Panc1 (cell line): ENCODE data around the gene SIGLEC11.

Source experiments
- CTCF ChIP-seq: fragments of 450-650 bp; IDR thresholded peaks from 2 replicates; pipeline ENCODE4 v1.5.1; 2017; ENCODE audit warnings: mild to moderate bottlenecking
- POLR2AphosphoS5 ChIP-seq: IDR thresholded peaks from 2 replicates; pipeline ENCODE4 v1.6.1; 2012; ENCODE audit warnings: mild to moderate bottlenecking, low read depth, low read length, moderate library complexity
- REST ChIP-seq, 2 experiments: IDR thresholded peaks; 2 replicates each; pipeline ENCODE4 v1.6.1; 2011 to 2012; ENCODE audit warnings: low read depth in 2 of 2, control low read depth in 1 of 2, low read length in 1 of 2, mild to moderate bottlenecking in 1 of 2, moderate library complexity in 1 of 2; ENCODE audit not compliant: insufficient read depth in 1 of 2
- SIN3A ChIP-seq: IDR thresholded peaks from 2 replicates; pipeline ENCODE4 v1.6.1; 2012; ENCODE audit warnings: low read depth, mild to moderate bottlenecking, low read length, moderate library complexity, borderline replicate concordance; ENCODE audit not compliant: insufficient read depth
- TCF7L2 ChIP-seq: IDR thresholded peaks from 2 replicates; pipeline ENCODE4 v1.6.1; 2011; ENCODE audit warnings: mild to moderate bottlenecking, low read depth, low read length, inconsistent platforms

GRCh38 chr19:50007947-50008346 lies 47.0 kb upstream of the SIGLEC11 start:
- no peak for TF ChIP-seq CTCF
- no peak for TF ChIP-seq REST (IDR thresholded peaks at IDR 0.05; ENCODE audit: insufficient read depth in 1 of 2, low read depth in 2 of 2, low read length in 1 of 2)
- no peak for TF ChIP-seq POLR2AphosphoS5
- no peak for TF ChIP-seq SIN3A
- TF ChIP-seq TCF7L2 = no peak
